Thyroid gland (tissue), 4 donors: ENCODE data around the gene NXT1.

ENCODE experiments used
- POLR2A ChIP-seq, 2 donors: fragments of 450-650 bp; IDR thresholded peaks; one replicate each; pipeline ENCODE4 v1.6.1; 2017; ENCODE audit warnings: antibody characterized with exemption in 2 of 2, mild to moderate bottlenecking in 2 of 2, moderate library complexity in 1 of 2
- TF ChIP-seq, protein P1 (sequence below), 6 experiments: fragments of 200-600 bp in 3 of 6; fragments of 450-650 bp in 3 of 6; sonication (generic) in 3 of 6; IDR thresholded peaks; one replicate each; pipeline ENCODE4 v1.5.1; 2016 to 2019; ENCODE audit warnings: antibody characterized with exemption in 6 of 6, mild to moderate bottlenecking in 2 of 6, inconsistent platforms in 1 of 6, moderate library complexity in 1 of 6

DNA sequence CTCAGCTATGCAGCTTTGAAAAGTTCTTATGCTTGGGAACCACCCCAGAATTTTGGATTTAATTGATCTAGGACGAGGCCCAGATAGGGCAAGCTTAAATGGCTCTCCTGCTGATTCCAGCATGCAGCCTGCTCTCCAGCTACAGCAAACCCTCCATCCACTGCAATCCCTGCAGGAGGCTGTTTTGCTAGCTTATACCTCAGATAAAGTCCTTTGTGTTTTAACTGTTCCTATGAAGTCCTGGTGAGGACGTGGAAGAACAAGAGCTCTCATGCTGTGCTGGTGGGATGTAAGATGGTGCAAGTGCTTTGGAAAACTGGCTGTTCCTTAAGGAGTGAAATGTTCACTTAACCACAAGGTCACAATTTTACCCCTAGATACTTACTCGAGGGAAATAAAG is 25.5 kb upstream of the NXT1 start:
- TF ChIP-seq, protein P1, sequence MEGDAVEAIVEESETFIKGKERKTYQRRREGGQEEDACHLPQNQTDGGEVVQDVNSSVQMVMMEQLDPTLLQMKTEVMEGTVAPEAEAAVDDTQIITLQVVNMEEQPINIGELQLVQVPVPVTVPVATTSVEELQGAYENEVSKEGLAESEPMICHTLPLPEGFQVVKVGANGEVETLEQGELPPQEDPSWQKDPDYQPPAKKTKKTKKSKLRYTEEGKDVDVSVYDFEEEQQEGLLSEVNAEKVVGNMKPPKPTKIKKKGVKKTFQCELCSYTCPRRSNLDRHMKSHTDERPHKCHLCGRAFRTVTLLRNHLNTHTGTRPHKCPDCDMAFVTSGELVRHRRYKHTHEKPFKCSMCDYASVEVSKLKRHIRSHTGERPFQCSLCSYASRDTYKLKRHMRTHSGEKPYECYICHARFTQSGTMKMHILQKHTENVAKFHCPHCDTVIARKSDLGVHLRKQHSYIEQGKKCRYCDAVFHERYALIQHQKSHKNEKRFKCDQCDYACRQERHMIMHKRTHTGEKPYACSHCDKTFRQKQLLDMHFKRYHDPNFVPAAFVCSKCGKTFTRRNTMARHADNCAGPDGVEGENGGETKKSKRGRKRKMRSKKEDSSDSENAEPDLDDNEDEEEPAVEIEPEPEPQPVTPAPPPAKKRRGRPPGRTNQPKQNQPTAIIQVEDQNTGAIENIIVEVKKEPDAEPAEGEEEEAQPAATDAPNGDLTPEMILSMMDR (IDR thresholded peaks at IDR 0.05) = no peak
- TF ChIP-seq POLR2A (IDR thresholded peaks at IDR 0.05) = no peak
